ENCODE measurements around the gene CFTR.
"Not testable (repeated sequence)": the region's sequence is repeated elsewhere in the genome, so short reads cannot be mapped to it uniquely, and the experiment has no call there.

The CFTR gene

DNA sequence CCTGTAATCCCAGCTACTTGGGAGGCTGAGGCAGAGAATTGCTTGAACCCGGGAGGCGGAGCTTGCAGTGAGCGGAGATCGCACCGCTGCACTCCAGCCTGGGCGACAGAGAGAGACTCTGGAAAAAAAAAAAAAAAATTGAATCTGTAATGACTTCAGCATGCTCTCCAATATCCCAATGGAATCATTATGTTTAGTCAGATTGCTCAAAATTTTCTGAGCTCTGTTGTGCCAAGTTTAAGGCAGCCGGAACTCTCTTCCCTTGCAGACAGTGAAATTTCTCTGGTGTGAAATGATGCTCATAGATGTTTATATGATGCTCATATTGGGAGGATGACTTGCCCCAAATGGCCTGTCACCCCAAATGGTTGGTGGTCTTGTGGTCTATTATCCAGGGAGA, 212.5 kb downstream of the CFTR start:
- DNase-seq = no peak

DNA sequence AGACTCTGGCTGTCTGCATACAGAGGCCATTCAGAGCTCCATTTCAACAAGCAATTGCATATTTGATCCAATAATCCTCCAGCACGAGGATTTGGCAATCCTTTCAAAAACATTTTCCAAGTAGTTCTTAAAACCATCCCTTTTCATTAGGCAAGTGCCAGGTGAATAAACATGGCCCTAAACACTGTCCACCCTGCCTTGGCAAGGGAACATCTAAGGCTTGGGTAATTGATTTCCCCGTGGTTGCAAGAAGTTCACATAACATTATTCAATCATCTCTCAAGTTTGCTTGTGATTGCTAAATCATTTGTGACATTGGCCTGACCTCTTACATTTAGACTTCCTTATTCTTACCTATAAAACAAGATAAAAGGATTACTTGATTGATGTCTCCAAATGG, 218.2 kb downstream of the CFTR start:
- no peak for DNase-seq

GRCh38 chr7:117704063-117704462, 224.2 kb downstream of the CFTR start:
- DNase-seq = no peak

GRCh38 chr7:117705630-117706029, 225.8 kb downstream of the CFTR start:
- DNase-seq = no peak

GRCh38 chr7:117706210-117706609, 226.4 kb downstream of the CFTR start:
- no peak for DNase-seq

DNA sequence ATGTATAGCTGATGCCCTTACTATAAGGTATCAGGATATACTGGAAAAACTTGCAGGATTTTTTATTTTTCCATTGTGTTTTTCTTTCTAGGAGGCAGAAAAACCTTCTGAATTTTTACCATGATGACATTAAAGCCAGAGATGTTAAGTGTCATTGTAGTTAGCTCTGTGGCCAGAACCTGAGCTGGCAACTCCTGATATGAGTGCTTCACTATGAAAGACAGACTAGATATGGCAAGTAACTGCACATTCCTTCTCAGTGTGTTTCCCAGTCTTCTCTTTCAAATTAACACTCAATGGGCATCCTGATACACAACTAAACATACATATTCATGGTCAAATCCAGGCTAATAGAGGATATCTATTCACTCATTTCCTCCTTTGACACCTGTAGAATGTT, 227.3 kb downstream of the CFTR start:
- no peak for DNase-seq

GRCh38 chr7:117708173-117708572, 228.3 kb downstream of the CFTR start:
- DNase-seq = not testable (repeated sequence)

- no peak for DNase-seq
Observed at GRCh38 chr7:117711556-117711955, 231.7 kb downstream of the CFTR start.

GRCh38 chr7:117715784-117716445, 236.1 kb downstream of the CFTR start:
- peak; percentile 48 for DNase-seq

- no peak for DNase-seq
Observed at GRCh38 chr7:117716707-117717299, 237.0 kb downstream of the CFTR start.

- no peak for DNase-seq
Observed at GRCh38 chr7:117717357-117717756, 237.5 kb downstream of the CFTR start.

All from fibroblast of skin of abdomen (primary cell).